Dermis blood vessel endothelial cell (primary cell): ENCODE results near the gene TMEM179. TPM values are rescaled to one million over a fixed set of nuclear protein-coding genes. Genes with fewer than 3 reads are reported as not detected.

Experiments
- DNase-seq: peaks from one replicate; pipeline ENCODE4 v3.0.0; 2010
- total RNA-seq: library from RNA; depleted of rRNA; stranded (reverse); fragments of >200 nt; gene quantifications from 2 replicates; pipeline ENCODE4 v1.2.3, GENCODE V29; 2014

The TMEM179 gene
- total RNA-seq, 1 donor from 2014 or later: not detected

GRCh38 chr14:104554088-104554607 lies 50.4 kb downstream of the TMEM179 start:
- DNase-seq: no peak

- DNase-seq: no peak
Observed at GRCh38 chr14:104553166-104554087, 51.1 kb downstream of the TMEM179 start.

GRCh38 chr14:104552738-104553125 lies 51.8 kb downstream of the TMEM179 start:
- no peak for DNase-seq

GRCh38 chr14:104551851-104552737 lies 52.5 kb downstream of the TMEM179 start:
- DNase-seq: no peak

- DNase-seq: no peak
Observed at GRCh38 chr14:104550861-104551728, 53.5 kb downstream of the TMEM179 start.

- DNase-seq: no peak
Observed at GRCh38 chr14:104550340-104550860, 54.2 kb downstream of the TMEM179 start.

GRCh38 chr14:104549536-104550339 lies 54.8 kb downstream of the TMEM179 start:
- no peak for DNase-seq

GRCh38 chr14:104548802-104549535 lies 55.6 kb downstream of the TMEM179 start:
- DNase-seq: no peak

GRCh38 chr14:104547998-104548700 lies 56.4 kb downstream of the TMEM179 start:
- DNase-seq: no peak

- DNase-seq: no peak
Observed at GRCh38 chr14:104547310-104547997, 57.1 kb downstream of the TMEM179 start.

- DNase-seq: no peak
Observed at GRCh38 chr14:104546591-104547309, 57.8 kb downstream of the TMEM179 start.

GRCh38 chr14:104545942-104546501 lies 58.5 kb downstream of the TMEM179 start:
- no peak for DNase-seq

- DNase-seq: no peak
Observed at GRCh38 chr14:104545151-104545941, 59.2 kb downstream of the TMEM179 start.

GRCh38 chr14:104544362-104544961 lies 60.1 kb downstream of the TMEM179 start:
- no peak for DNase-seq

GRCh38 chr14:104542871-104543830 lies 61.4 kb downstream of the TMEM179 start:
- DNase-seq: no peak
